Activated CD8-positive, alpha-beta memory T cell treated with anti-CD3 and anti-CD28 coated beads for 48 hours (primary cell): ENCODE data around the gene YWHAH.
A peak's percentile ranks its signal among the peaks of the same experiment; 100 is the strongest.

ENCODE experiments used
- DNase-seq, 3 experiments: peaks; one replicate each; pipeline ENCODE4 v3.0.0-alpha.2; 2020; ENCODE audit warnings: low read depth in 2 of 3, low spot score in 2 of 3

The YWHAH gene

DNA sequence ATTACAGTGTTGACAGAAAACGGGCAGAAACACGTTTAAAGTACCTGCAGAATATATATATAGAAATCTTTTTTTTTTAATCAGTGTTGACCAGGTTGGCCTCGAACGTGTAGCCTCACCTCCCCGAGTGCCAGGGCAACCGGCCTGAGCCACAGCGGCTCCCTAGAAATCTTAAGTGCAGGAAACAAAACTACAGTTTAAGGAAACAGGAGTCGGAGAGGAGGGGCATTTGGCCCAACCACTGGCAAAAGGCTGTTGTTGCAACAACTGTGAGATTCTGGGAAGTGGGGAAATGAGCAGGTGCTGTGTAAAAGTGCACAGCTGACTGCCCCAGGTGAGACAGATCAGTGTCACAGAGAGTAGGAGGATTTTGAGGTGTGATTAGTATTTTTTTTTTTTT is 3.7 kb downstream of the YWHAH start:
- no peak for DNase-seq

DNA sequence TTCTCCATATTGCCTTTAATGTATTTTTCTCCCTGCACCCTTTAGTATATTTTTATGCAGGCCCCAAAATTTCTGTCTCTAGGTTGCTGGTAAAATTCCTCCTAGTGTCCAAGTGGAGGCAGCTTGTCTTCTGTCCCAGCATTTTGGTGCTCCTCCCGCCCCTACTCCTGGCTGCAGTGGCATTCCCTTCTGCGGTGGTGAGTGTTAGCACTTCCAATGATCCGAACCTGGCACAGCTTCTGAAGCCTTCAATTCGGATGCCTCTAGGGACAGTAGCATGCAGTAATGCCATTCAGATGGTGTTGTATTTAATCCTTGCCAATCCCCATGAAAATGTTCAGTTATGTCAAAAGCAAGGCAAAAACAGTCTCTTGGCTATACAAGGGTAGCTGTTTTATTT is 5.9 kb downstream of the YWHAH start:
- DNase-seq: no peak

DNA sequence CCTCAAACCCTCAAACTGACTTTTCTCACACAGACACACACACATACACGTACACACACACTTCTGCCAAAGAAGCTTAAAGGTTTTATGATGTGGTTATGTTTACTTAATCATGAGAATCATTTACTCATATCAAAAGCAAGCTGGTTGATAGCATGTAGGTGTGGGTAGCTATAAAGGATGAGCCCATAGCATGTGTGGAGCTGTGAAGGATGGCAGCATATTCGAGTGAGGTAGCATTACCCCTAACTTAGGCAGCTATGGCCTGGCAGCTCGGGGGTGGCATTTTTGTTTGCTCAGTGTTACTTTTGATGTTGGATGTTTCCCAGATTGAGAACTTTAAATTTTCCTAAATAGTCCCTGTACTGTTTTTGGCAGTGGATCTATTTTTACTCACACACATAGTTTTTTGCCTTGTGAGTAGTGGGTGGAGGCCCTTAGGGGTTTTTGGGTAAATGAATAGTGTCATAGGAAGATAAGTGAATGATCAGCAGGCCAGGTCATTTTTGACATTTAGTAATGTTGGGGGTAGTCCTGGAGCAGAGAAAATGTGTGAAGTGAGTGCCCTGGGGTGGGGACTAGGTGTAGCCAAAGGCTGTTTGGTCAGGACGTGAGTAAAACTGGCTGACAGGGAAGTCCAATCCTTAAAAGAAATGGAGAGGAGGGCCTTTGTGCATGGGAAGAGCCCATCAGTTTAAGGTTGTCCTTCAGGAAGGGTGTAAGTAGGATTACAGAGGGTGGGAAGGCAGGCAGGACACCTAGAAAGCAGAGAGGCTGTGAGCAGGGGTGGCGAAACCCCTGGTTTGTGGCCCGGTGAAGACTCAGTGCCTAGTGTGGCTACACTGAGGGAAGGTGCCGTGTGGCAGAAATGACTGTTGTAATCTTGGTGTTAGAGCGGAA is 7.1 kb downstream of the YWHAH start:
- no peak for DNase-seq

DNA sequence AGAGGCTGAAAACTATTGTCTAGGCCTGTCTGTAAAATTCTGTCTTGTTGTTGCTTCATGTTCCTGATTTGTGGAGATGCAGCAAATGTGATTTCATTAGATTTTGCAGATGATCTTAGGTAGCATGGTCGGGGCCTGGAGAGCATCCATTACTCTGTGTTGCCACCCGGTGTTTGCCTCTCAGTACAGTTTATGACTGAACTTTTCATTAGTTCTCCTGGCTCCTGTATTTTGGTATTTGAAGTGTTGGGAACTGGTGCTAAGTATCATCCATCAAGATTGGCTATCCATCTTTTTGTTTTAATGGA is 7.7 kb downstream of the YWHAH start:
- no peak for DNase-seq

DNA sequence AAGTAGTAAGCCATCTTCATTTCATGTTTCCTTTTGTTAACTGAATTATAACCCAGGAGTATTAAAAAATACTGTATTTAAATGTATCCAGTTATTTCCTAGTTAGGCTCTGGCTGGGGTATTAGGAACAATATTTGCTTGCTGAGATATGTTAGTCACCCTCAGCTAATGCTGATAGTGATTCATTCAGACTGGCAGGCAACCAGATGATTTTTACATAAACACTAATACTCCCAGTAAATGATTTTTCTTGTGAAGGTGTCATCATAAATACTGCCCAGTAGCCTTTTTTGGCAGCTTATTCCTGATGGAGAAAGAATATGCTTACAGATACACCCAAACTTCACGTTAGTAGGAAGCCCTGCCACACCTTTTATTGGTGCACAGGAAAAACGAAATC is 8.1 kb downstream of the YWHAH start:
- DNase-seq: no peak

DNA sequence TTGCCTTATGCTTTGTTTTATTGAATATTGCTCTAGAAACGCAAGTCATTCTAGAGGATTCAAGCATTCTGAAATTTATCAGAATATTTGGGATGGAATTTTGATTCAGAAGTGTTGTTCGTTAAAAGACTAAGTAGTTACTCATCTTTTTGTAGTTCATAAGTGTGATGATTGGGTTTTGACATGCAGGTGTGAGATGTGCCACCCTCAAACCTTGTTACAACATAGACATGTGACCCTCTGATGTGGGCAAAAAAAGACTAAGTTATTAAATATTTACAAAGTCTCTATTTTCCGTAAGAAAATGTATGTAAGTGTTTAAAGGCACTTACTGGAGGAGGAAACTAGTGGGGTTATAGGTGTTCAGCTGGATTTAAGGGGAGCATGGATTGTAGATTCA is 8.9 kb downstream of the YWHAH start:
- no peak for DNase-seq

DNA sequence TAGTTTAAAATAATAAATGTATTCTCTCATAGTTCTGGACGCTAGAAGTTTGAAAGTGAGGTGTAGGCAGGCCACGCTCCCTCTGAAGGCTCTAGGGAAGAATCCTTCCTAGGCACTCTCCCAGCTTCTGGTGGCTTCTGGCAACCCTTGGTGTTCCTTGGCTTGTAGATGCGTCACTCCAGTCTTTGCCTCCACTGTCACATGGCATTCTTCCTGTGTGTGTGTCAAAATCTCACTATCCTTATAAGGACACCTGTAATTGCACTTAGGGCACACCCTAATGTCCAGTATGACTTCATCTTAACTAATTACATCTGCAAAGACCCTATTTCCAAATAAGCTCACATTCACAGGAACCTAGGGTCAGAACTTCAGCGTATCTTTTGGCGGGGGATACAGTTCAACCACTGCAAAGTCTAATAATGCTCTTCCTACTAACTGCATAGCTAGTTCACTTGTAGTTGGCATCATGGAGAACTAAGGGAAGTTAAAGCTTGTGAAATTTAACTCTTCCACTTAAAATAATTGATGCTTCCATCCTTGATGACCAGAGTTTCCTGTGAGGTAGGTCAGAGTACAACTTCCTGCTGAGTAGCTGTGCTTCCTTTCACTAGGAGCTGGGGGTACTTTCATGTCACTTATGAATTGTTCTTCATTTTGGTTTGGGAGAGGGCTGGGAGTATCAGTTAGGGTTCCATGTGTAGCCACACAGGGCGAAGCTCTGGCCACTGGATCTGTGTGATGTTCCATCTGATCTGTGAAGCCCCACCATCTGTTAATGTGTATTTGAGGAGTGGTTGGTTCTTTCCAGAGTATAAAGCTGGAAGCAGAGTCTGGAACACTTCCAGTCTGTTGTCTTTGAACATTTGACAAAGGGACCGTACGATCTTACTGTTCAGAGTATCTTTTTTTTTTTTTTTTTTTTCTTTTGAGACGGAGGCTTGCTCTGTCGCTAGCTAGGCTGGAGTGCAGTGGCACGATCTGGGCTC is 10.5 kb downstream of the YWHAH start:
- DNase-seq: no peak

DNA sequence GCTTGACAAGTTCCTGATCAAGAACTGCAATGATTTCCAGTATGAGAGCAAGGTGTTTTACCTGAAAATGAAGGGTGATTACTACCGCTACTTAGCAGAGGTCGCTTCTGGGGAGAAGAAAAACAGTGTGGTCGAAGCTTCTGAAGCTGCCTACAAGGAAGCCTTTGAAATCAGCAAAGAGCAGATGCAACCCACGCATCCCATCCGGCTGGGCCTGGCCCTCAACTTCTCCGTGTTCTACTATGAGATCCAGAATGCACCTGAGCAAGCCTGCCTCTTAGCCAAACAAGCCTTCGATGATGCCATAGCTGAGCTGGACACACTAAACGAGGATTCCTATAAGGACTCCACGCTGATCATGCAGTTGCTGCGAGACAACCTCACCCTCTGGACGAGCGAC is 12.0 kb downstream of the YWHAH start:
- no peak for DNase-seq

DNA sequence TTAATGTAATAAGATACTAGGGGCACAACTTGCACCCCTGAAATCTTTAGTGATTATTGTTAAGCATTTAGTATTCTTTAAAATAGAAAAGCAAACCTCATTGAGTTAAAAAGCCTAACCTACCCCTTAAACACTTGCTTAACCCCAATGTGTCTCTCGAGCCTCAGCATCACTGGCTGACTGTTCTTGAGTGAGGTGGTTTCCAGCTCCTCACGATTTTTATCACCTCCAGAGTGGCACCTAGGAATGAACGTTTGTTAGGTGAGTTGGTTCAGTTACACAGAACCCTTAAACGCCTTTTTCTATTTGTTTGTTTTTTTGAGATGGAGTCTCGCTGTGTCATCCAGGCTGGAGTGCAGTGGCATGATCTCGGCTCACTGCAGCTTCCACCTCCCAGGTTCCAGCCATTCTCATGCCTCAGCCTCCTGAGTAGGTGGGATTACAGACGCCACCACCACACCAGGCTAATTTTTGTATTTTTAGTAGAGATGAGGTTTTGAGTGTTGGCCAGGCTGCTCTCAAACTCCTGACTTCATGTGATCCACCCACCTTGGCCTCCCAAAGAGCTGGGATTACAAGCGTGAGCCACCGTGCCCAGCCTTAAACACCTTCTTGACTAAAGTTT is 13.7 kb downstream of the YWHAH start:
- DNase-seq: no peak

DNA sequence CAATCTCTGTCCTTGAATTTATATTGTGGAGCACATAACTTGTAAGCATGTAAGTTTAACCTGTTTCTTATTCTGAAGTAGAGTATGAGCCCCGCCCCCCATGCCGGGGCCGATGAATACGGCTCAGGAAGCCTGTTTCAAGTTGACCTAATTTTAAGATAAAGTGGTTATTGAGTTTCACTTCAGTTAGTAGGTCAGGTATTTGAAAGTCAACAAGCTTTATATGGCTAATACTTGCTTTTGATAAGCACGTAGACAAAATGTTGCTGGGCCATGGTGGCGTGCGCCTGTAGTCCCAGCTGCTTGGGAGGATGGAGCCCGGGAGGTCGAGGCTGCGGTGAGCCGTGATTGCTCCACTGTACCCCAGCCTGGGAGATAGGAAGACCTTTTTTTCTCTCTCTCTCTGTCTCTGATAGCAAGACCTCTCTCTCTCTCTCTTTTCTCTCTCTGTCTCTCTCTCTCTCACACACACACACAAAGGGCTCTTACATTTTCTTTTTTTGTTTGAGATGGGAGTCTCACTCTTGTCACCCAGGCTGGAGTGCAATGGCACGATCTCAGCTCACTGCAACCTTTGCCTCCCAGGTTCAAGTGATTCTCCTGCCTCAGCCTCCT is 14.4 kb downstream of the YWHAH start:
- DNase-seq: no peak

DNA sequence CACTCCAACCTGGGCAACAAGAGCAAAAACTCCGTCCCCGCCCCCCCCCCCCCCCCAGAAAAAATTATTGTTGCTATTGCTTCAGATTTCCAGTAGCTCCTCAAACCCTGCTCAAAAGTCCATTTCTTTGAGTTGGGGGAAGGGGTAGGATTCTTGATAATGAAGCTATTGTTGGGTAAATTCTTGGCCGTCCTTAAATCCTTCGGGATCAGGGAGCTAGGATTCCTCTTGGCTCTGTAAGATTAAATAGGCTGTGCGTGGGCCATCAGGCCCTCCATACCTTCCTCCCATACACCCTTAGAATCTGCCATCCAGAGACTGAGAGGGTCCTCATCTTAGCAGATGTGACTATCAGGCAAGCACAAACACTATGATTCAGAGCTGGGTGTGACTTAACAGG is 16.4 kb downstream of the YWHAH start:
- DNase-seq: no peak

DNA sequence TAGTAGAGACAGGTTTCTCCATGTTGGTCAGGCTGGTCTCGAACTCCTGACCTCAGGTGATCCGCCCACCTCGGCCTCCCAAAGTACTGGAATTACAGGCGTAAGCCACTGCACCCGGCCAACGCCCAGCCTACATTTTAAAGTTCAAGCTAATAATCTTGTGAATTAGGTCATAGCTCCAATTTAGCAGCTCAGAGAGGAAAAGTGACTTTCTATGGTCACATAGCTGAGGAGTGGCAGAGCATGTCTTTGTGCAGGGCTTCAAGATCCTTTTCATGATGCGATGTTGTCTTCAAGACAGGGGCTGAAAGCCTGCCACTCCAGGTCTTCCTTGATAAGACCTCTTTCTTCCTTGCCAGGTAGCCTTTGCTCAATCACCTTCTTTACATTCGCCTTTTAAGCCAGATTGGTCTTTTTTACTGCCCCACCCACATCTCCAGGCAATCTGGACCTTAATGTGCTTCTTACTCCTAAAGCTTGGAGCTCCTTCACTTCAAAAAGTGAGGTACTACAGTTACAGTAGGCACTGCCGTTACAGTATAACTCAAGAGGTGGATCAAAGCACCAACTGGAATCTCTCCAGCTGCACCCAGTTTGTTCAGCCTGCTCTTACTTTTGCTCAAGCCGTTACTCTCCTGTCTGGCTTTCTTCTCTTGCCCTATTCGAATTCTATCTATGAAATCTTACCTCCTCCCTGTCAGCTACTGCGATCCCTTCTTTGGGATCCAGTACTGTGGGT is 18.2 kb downstream of the YWHAH start:
- no peak for DNase-seq

DNA sequence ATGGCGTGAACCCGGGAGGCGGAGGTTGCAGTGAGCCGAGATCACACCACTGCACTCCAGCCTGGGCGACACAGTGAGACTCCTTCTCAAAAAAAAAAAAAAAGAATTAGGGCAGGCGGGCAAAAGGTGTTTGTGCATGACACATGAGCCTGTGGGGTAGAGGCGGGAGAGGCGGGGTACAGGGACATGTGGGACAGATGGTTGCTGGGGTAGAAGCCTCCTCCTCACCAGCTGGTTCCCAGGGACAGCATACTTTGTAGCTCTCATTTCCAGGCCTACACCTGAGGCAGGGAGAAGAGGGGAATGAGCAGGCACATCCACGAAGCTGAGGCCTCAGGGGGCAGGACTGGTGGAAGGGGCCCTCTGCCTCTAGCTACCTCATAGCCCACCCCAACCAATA is 23.7 kb downstream of the YWHAH start:
- DNase-seq: no peak

DNA sequence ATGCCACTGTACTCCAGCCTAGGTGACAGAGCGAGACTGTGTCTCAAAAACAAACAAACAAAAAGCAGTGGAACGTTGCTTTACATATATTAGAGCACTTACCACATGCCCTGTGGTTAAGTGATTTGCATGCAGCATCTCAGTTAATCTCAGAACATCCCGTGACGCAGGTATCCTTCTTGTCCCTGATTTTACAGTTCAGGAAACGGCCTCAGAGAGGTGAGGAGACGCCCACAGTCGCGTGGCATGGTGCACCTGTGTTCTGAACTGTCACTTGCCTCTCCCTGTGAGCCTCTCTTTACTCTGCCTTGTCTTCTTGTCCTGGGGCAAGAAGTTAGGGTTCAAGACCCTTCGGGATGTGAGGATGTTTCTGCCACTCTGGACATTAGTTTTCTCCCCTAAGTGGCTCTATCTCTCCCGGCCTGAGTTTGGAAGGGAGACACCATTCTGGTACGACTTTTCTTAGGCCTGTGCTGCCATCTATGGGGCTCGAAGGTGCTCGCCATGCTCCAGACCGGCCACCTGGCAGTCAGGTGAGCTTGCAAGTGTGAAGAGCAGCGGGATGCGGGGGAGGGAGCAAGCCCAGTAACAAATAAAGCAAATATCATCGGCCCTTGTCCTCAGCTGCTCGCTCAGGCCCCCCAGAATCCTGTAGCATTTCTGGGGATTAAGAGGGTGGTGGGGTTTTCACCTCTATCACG is 25.6 kb downstream of the YWHAH start:
- peak in 1 of 3 experiments; percentile 30 for DNase-seq

DNA sequence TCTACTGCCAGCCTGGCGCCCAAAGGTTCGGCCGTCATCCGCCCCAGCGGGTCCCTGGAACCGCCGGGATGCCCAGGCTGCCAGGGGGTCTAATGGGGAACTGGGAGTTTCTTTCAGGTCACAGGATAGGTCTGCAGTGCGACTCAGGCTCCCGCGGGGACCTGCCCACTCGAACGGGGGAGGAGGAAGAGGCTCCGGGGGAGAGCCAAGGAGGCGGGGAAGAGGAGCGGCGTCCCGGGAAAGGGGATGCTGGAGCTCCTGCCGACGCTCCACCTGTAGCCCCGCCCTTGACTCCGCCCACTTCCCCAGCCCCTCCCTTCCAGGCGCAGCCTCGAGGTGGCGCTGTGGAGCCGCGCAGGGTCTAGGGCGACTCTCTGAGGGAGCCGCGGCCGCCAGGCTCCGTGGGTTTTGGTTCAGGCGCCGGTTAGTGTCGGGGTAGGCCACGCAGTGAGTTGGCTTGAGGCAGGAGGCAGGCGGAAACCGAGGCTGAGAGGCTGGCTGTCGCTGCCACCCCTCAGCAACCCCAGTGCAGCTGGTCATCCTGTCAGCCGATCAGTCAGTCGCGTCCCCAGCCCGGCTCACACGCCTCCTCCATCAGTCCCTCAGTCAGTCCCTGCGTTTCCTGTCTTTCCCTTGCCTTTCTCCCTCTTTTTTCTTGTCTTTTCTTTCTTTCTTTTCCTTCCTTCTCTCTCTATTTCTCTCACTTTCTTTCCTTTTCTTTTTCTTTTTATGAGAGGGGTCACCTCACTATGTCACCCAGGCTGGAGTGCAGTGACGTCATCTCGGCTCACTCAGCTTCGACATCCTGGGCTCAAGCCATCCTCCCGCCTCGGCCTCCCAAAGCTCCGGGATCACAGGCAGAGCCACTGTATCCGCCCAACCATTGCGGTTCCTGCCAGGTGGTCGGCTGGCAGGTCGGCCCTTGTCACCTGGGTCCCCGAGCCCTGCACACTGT is 26.4 kb downstream of the YWHAH start:
- DNase-seq: peak; percentile 71 to 96 (median 91)

DNA sequence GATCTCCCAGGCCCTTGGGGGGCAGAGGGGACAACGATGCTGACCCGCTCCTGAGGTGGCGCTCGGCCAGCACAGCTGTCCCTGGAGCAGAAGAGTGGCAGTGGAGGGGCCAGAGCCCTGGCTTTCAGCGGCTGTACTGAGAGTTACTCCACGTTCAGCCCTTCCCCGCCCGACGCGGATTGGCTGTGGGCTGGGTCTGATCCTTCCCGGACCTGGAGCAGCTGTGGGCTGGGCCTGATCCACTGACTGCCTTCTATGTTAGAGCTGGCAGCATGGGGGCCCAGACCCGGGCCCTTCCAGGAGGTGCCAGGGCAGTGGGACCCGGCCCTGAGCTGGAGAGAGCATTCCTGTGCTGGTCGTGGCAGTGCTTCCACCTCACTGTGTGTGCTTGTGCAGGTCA is 27.8 kb downstream of the YWHAH start:
- no peak for DNase-seq

DNA sequence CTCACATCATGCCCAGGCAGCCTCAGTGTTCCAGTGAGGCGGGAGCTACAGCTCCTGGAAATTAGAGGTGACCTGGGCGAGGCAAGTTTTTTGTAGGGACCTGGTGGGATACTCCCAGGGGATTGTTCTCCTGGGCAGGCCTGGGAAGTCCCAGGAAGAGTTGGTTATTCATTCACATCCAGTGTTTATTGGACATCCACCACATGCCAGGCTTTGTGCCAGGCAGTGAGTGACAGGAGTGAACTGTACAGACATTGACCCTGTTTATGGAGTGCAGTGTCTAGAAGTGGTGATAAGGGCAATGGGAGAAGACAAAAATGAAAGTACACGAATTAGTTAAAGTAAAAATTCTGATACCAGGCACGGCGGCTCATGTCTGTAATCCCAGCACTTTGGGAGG is 29.4 kb downstream of the YWHAH start:
- no peak for DNase-seq

DNA sequence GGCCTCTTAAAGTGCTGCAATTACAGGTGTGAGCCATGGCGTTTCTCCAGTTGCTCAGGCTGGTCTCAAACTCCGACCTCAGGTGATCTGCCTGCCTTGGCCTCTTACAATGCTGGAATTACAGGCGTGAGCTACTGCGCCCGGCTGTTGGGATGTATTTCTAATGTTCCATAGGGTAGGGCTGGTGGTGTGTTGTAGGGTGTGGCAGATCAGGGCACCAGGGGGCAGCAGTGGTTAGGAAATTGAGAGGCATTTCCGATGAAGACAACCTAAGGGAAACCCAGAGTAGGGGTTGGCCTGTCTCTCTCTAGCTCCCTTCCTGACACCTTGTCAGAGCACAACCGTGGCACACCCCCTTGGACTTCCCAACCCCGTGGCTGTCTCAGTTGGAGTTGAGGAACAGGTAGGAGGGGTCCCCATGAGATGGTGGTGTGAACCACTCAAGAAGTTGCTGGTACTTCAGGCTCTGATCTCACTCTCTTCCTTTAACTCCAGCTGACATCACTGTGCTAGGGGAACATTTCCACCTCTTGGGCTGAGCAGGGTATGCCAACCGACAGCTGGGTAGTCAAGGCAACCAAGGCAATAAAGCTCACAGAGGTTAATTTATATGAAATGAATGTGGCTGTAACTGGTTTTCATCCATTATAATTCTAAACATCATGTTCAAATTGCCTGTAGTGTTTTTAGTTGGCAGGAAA is 33.0 kb downstream of the YWHAH start:
- peak; percentile 29 to 70 (median 68) for DNase-seq
